ENCODE results near the gene OXTR.
A peak's percentile ranks its signal among the peaks of the same experiment; 100 is the strongest.

Gene OXTR

GRCh38 chr3:8713901-8714759, 55.3 kb downstream of the OXTR start:
- H3K4me3 ChIP-seq (ENCODE audit: low read depth, low read length): no peak overlapping the region
- TF ChIP-seq CTCF (IDR thresholded peaks at IDR 0.05; ENCODE audit: insufficient read depth, low read length, missing control alignments): peak; percentile 39
- no peak for DNase-seq (ENCODE audit: low read depth, low spot score)
- ChIA-PET CTCF (interaction anchor here (0.7 to 3.0 kb wide), 8 partner anchors 9 to 37 kb away, joined by 3 to 12 read pairs (median 5); no protein-coding TSS in a partner anchor), POLR2A (interaction anchor here (0.6 kb wide), 1 partner anchor 28 kb away, joined by 4 read pairs; no protein-coding TSS in a partner anchor)

GRCh38 chr3:8712908-8713255, 56.5 kb downstream of the OXTR start:
- ChIA-PET CTCF (interaction anchor here (0.7 to 3.0 kb wide), 9 partner anchors 10 to 52 kb away, joined by 3 to 12 read pairs (median 3); partner anchors contain the start of gene CAV3), POLR2A (no interaction called here)
- no peak for TF ChIP-seq CTCF (IDR thresholded peaks at IDR 0.05; ENCODE audit: insufficient read depth, low read length, missing control alignments)
- H3K4me3 ChIP-seq (ENCODE audit: low read depth, low read length): no peak overlapping the region
- no peak for DNase-seq (ENCODE audit: low read depth, low spot score)

- ChIA-PET POLR2A (no interaction called here), CTCF (interaction anchor here (0.7 to 3.0 kb wide), 9 partner anchors 9 to 51 kb away, joined by 3 to 12 read pairs (median 3); partner anchors contain the start of gene CAV3)
These were observed 57.1 kb downstream of the OXTR start for GRCh38 chr3:8712045-8712907.

GRCh38 chr3:8709801-8710507, 59.5 kb downstream of the OXTR start:
- no peak for DNase-seq (ENCODE audit: low read depth, low spot score)
- no peak for TF ChIP-seq CTCF (IDR thresholded peaks at IDR 0.05; ENCODE audit: insufficient read depth, low read length, missing control alignments)
- POLR2A ChIA-PET: no interaction called here
- no peak overlapping the region for H3K4me3 ChIP-seq (ENCODE audit: low read depth, low read length)
- CTCF ChIA-PET: interaction anchor here (2.1 kb wide), 1 partner anchor 47 kb away, joined by 7 read pairs; no protein-coding TSS in a partner anchor

More at GRCh38 chr3:8712045-8712907, 57.1 kb downstream of the OXTR start:
- H3K4me3 ChIP-seq (ENCODE audit: low read depth, low read length): no peak overlapping the region
- no peak for DNase-seq (ENCODE audit: low read depth, low spot score)
- TF ChIP-seq CTCF (IDR thresholded peaks at IDR 0.05; ENCODE audit: insufficient read depth, low read length, missing control alignments): no peak

- ChIA-PET POLR2A (no interaction called here), CTCF (interaction anchor here (2.1 kb wide), 1 partner anchor 46 kb away, joined by 7 read pairs; no protein-coding TSS in a partner anchor)
- no peak for TF ChIP-seq CTCF (IDR thresholded peaks at IDR 0.05; ENCODE audit: insufficient read depth, low read length, missing control alignments)
- no peak for DNase-seq (ENCODE audit: low read depth, low spot score)
- no peak overlapping the region for H3K4me3 ChIP-seq (ENCODE audit: low read depth, low read length)
These were observed 60.1 kb downstream of the OXTR start for GRCh38 chr3:8709287-8709686.

All from AG04449 (cell line).